Tibial artery (tissue), 4 donors: ENCODE measurements around the gene TYW1.
"Not testable (repeated sequence)": the region's sequence is repeated elsewhere in the genome, so short reads cannot be mapped to it uniquely, and the experiment has no call there.

Experiments used
- DNase-seq, 2 donors: peaks; one replicate each; pipeline ENCODE4 v3.0.0-alpha.2; 2019
- H3K27ac ChIP-seq, 2 donors: fragments of 200-600 bp; sonication (generic) in 1 of 2; 1 replicate in 1 of 2; 2 replicates in 1 of 2; pipeline ENCODE4 v1.5.1; 2018 to 2019; ENCODE audit warnings: mild to moderate bottlenecking in 1 of 2
- H3K27me3 ChIP-seq, 2 donors: fragments of 200-600 bp; sonication (generic) in 1 of 2; one replicate each; pipeline versions ENCODE4 v1.5.1 to v1.6.0; 2016 to 2019
- H3K36me3 ChIP-seq, 3 donors: fragments of 200-600 bp; sonication (generic) in 2 of 3; one replicate each; pipeline ENCODE4 v1.5.1; 2016 to 2019; ENCODE audit warnings: mild to moderate bottlenecking in 2 of 3
- H3K4me1 ChIP-seq, 4 donors: fragments of 200-600 bp; sonication (generic) in 2 of 4; 1 replicate in 3 of 4; 2 replicates in 1 of 4; pipeline ENCODE4 v1.5.1; 2016 to 2019
- H3K4me3 ChIP-seq, 2 donors: fragments of 200-600 bp; sonication (generic) in 1 of 2; 1 replicate in 1 of 2; 2 replicates in 1 of 2; pipeline ENCODE4 v1.5.1; 2018 to 2019; ENCODE audit warnings: mild to moderate bottlenecking in 2 of 2
- H3K9me3 ChIP-seq, 3 donors: fragments of 200-600 bp; sonication (generic) in 1 of 3; one replicate each; pipeline ENCODE4 v1.5.1; 2016 to 2019
- CTCF ChIP-seq, 2 experiments: fragments of 200-600 bp in 1 of 2; fragments of 450-650 bp in 1 of 2; IDR thresholded peaks; one replicate each; pipeline ENCODE4 v1.5.1; 2017 to 2019; ENCODE audit warnings: antibody characterized with exemption in 2 of 2, mild to moderate bottlenecking in 1 of 2, moderate library complexity in 1 of 2
- intact Hi-C: fragments of 100-400 bp; cut with DNase I; formaldehyde crosslinking; loops from one replicate; pipeline ENCODE4 v1.15.0; 2023; ENCODE audit warnings: low total_unique reads

Gene TYW1

GRCh38 chr7:67100956-67101361 is 104.3 kb downstream of the TYW1 start:
- Histone ChIP-seq H3K4me1 (no peaks in the 10 kb centered on the region), H3K27me3 (no peaks in the 10 kb centered on the region), H3K27ac (no peak overlapping the region), H3K4me3 (no peak overlapping the region), H3K36me3 (peaks cover 0 to 25% (median 0%) of the 10 kb centered on the region in 3 donors), H3K9me3 (no peaks in the 10 kb centered on the region)
- no peak for TF ChIP-seq CTCF (IDR thresholded peaks at IDR 0.05)
- no peak for DNase-seq
- intact Hi-C loops = no loop called here

- H3K9me3 ChIP-seq, H3K27ac ChIP-seq, H3K4me1 ChIP-seq, DNase-seq, intact Hi-C loops, H3K4me3 ChIP-seq, H3K27me3 ChIP-seq: not testable (repeated sequence)
- H3K36me3 ChIP-seq = peaks cover 0 to 23% (median 12%) of the 10 kb centered on the region in 3 donors
These were observed 108.3 kb downstream of the TYW1 start for GRCh38 chr7:67104937-67105336.

GRCh38 chr7:67105377-67105776 is 108.7 kb downstream of the TYW1 start:
- no peak overlapping the region for H3K4me3 ChIP-seq
- intact Hi-C loops = no loop called here
- peaks cover 0 to 27% (median 12%) of the 10 kb centered on the region in 3 donors for H3K36me3 ChIP-seq
- no peak overlapping the region for H3K27ac ChIP-seq
- H3K4me1 ChIP-seq = no peaks in the 10 kb centered on the region
- H3K9me3 ChIP-seq = no peaks in the 10 kb centered on the region
- H3K27me3 ChIP-seq = no peaks in the 10 kb centered on the region
- no peak for DNase-seq
- TF ChIP-seq CTCF (IDR thresholded peaks at IDR 0.05) = no peak

GRCh38 chr7:67106255-67106654 is 109.6 kb downstream of the TYW1 start:
- DNase-seq, H3K27ac ChIP-seq, H3K4me3 ChIP-seq, intact Hi-C loops, H3K27me3 ChIP-seq, H3K4me1 ChIP-seq, H3K9me3 ChIP-seq: not testable (repeated sequence)
- H3K36me3 ChIP-seq = peaks cover 0 to 25% (median 12%) of the 10 kb centered on the region in 3 donors

GRCh38 chr7:67111342-67111741 is 114.7 kb downstream of the TYW1 start:
- H3K27ac ChIP-seq, H3K4me1 ChIP-seq, H3K4me3 ChIP-seq, H3K27me3 ChIP-seq, DNase-seq, intact Hi-C loops, H3K9me3 ChIP-seq: not testable (repeated sequence)
- H3K36me3 ChIP-seq = peaks cover 0 to 15% (median 12%) of the 10 kb centered on the region in 3 donors

- H3K27ac ChIP-seq, DNase-seq, H3K9me3 ChIP-seq, intact Hi-C loops, H3K4me3 ChIP-seq, H3K27me3 ChIP-seq, H3K4me1 ChIP-seq: not testable (repeated sequence)
- H3K36me3 ChIP-seq = peaks cover 11 to 27% (median 14%) of the 10 kb centered on the region in 3 donors
These were observed 118.0 kb downstream of the TYW1 start for GRCh38 chr7:67114483-67115246.

GRCh38 chr7:67120491-67120890 is 123.9 kb downstream of the TYW1 start:
- H3K4me3 ChIP-seq, H3K27me3 ChIP-seq, intact Hi-C loops, DNase-seq, H3K27ac ChIP-seq, H3K9me3 ChIP-seq, H3K4me1 ChIP-seq: not testable (repeated sequence)
- H3K36me3 ChIP-seq = peaks cover 9 to 27% (median 14%) of the 10 kb centered on the region in 3 donors

- intact Hi-C loops, DNase-seq, H3K4me3 ChIP-seq, H3K27ac ChIP-seq, H3K27me3 ChIP-seq, H3K9me3 ChIP-seq: not testable (repeated sequence)
- H3K36me3 ChIP-seq = peaks cover 0 to 10% (median 3%) of the 10 kb centered on the region in 3 donors
- H3K4me1 ChIP-seq = peaks cover 0 to 17% (median 4%) of the 10 kb centered on the region in 4 donors
These were observed 131.6 kb downstream of the TYW1 start for GRCh38 chr7:67128257-67128656.

- DNase-seq, H3K9me3 ChIP-seq, H3K36me3 ChIP-seq, H3K4me3 ChIP-seq, intact Hi-C loops, H3K27me3 ChIP-seq, H3K27ac ChIP-seq: not testable (repeated sequence)
- peaks cover 0 to 17% (median 4%) of the 10 kb centered on the region in 4 donors for H3K4me1 ChIP-seq
These were observed 134.1 kb downstream of the TYW1 start for GRCh38 chr7:67130766-67131165.

- H3K27me3 ChIP-seq, DNase-seq, H3K9me3 ChIP-seq, intact Hi-C loops, H3K4me1 ChIP-seq, H3K27ac ChIP-seq, H3K36me3 ChIP-seq, H3K4me3 ChIP-seq: not testable (repeated sequence)
These were observed 138.3 kb downstream of the TYW1 start for GRCh38 chr7:67134912-67135311.

- H3K4me3 ChIP-seq, H3K27me3 ChIP-seq, DNase-seq, intact Hi-C loops, H3K4me1 ChIP-seq, H3K9me3 ChIP-seq, H3K27ac ChIP-seq, H3K36me3 ChIP-seq: not testable (repeated sequence)
These were observed 139.2 kb downstream of the TYW1 start for GRCh38 chr7:67135617-67136486.

GRCh38 chr7:67137489-67137888 is 140.9 kb downstream of the TYW1 start:
- intact Hi-C loops, H3K36me3 ChIP-seq, H3K27me3 ChIP-seq, DNase-seq, H3K27ac ChIP-seq, H3K4me1 ChIP-seq, H3K9me3 ChIP-seq, H3K4me3 ChIP-seq: not testable (repeated sequence)
